Endodermal cell (in vitro differentiated cells): ENCODE measurements around the gene GBF1. TPM values are rescaled to one million over a fixed set of nuclear protein-coding genes. Genes with fewer than 3 reads are reported as not detected.

ENCODE experiments used
- DNase-seq: peaks from one replicate; pipeline ENCODE4 v3.0.0-alpha.2; 2017
- H3K27ac ChIP-seq: 2 replicates; pipeline ENCODE4 v1.5.1; 2013; ENCODE audit warnings: mild to moderate bottlenecking, low read depth, low read length, moderate library complexity
- H3K27me3 ChIP-seq: 2 replicates; pipeline ENCODE4 v1.6.1; 2013; ENCODE audit warnings: mild to moderate bottlenecking, low read length, moderate library complexity; ENCODE audit not compliant: insufficient read depth, control insufficient read depth, poor library complexity, severe bottlenecking
- H3K36me3 ChIP-seq: 2 replicates; pipeline ENCODE4 v1.7.0; 2013; ENCODE audit warnings: mild to moderate bottlenecking, low read length, moderate library complexity; ENCODE audit not compliant: control insufficient read depth, insufficient read depth
- H3K4me1 ChIP-seq: one replicate; pipeline ENCODE4 v1.7.0; 2013; ENCODE audit warnings: low read length; ENCODE audit not compliant: control insufficient read depth, insufficient read depth
- H3K4me3 ChIP-seq: 2 replicates; pipeline ENCODE4 v1.5.1; 2013; ENCODE audit warnings: mild to moderate bottlenecking, low read length, moderate library complexity
- H3K9ac ChIP-seq: 2 replicates; pipeline ENCODE4 v1.6.1; 2013; ENCODE audit warnings: mild to moderate bottlenecking, low read length, moderate library complexity; ENCODE audit not compliant: poor library complexity, severe bottlenecking; ENCODE audit errors: extremely low read depth
- H3K9me3 ChIP-seq: 2 replicates; pipeline ENCODE4 v1.6.1; 2013; ENCODE audit warnings: mild to moderate bottlenecking, low read length, moderate library complexity; ENCODE audit not compliant: control insufficient read depth
- H3K27ac Mint-ChIP-seq: 2 replicates; pipeline ENCODE4 v1.8.0; 2020; ENCODE audit warnings: mixed read lengths
- H3K27me3 Mint-ChIP-seq: 2 replicates; pipeline ENCODE4 v1.8.0; 2021; ENCODE audit warnings: mild to moderate bottlenecking, mixed read lengths; ENCODE audit not compliant: insufficient read depth
- H3K36me3 Mint-ChIP-seq: 2 replicates; pipeline ENCODE4 v1.8.0; 2020; ENCODE audit warnings: low read depth, mixed read lengths
- H3K4me1 Mint-ChIP-seq: 2 replicates; pipeline ENCODE4 v1.8.0; 2020; ENCODE audit warnings: mixed read lengths
- H3K4me3 Mint-ChIP-seq: 2 replicates; pipeline ENCODE4 v1.8.0; 2020; ENCODE audit warnings: mild to moderate bottlenecking, moderate library complexity, mixed read lengths
- H3K9me3 Mint-ChIP-seq: 2 replicates; pipeline ENCODE4 v1.8.0; 2020; ENCODE audit warnings: mild to moderate bottlenecking, mixed read lengths
- WGBS, 2 experiments: methylation state at CpG; one replicate each; pipeline versions ENCODE4 v1.1.5 to v1.1.7; 2013; ENCODE audit warnings: missing lambda C conversion rate in 2 of 2, mixed read lengths in 1 of 2; ENCODE audit not compliant: insufficient coverage in 1 of 2, insufficient read length in 1 of 2; 5-methylcytosine and 5-hydroxymethylcytosine counted together
- long read RNA-seq, 4 experiments: library from polyadenylated mRNA in 2 of 4; library from RNA in 1 of 4; library from capped mRNA in 1 of 4; stranded (forward) in 3 of 4; unstranded in 1 of 4; transcript quantifications; one replicate each; pipeline ENCODE4 v2.0.0, GENCODE V29; 2020 to 2021; ENCODE audit warnings: inconsistent platforms in 1 of 4
- polyA plus RNA-seq, 2 experiments: library from polyadenylated mRNA; stranded (reverse); fragments of 50-300 nt; gene quantifications; one replicate each; pipeline ENCODE4 v1.2.3, GENCODE V29; 2013
- total RNA-seq, 2 donors: library from RNA; stranded (reverse); fragmentation: NEBNext Ultra II Directional in 1 of 2; extraction: Animal tissue kit (Norgen Biotek cat#: 25700) in 1 of 2; gene quantifications; 2 replicates in 1 of 2; 3 replicates in 1 of 2; pipeline ENCODE4 v1.2.1, GENCODE V29; 2021
- TF ChIP-seq, protein P1 (sequence below): fragments of 200-600 bp; sonication (generic); conservative IDR thresholded peaks from 2 replicates; pipeline ENCODE4 v1.5.0; 2021; ENCODE audit warnings: antibody characterized with exemption, mild to moderate bottlenecking

The GBF1 gene, protein sequence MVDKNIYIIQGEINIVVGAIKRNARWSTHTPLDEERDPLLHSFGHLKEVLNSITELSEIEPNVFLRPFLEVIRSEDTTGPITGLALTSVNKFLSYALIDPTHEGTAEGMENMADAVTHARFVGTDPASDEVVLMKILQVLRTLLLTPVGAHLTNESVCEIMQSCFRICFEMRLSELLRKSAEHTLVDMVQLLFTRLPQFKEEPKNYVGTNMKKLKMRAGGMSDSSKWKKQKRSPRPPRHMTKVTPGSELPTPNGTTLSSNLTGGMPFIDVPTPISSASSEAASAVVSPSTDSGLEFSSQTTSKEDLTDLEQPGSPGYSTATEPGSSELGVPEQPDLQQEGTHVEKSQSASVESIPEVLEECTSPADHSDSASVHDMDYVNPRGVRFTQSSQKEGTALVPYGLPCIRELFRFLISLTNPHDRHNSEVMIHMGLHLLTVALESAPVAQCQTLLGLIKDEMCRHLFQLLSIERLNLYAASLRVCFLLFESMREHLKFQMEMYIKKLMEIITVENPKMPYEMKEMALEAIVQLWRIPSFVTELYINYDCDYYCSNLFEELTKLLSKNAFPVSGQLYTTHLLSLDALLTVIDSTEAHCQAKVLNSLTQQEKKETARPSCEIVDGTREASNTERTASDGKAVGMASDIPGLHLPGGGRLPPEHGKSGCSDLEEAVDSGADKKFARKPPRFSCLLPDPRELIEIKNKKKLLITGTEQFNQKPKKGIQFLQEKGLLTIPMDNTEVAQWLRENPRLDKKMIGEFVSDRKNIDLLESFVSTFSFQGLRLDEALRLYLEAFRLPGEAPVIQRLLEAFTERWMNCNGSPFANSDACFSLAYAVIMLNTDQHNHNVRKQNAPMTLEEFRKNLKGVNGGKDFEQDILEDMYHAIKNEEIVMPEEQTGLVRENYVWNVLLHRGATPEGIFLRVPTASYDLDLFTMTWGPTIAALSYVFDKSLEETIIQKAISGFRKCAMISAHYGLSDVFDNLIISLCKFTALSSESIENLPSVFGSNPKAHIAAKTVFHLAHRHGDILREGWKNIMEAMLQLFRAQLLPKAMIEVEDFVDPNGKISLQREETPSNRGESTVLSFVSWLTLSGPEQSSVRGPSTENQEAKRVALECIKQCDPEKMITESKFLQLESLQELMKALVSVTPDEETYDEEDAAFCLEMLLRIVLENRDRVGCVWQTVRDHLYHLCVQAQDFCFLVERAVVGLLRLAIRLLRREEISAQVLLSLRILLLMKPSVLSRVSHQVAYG (N-terminal part only)
- 10 to 100 TPM; 31.1 to 31.4 TPM for total RNA-seq
- 31.7 TPM for polyA plus RNA-seq (2013, experiment 1 of 2)
- 31.5 TPM for polyA plus RNA-seq (2013, experiment 2 of 2)
- long read RNA-seq, experiment 1, partial matches to known transcripts = 4 of 8 reads
- long read RNA-seq, experiment 1, other reads (novel, unspliced or antisense) = 4 of 8 reads
- long read RNA-seq, experiment 2, full-length matches to known transcripts = 6 of 46 reads
- long read RNA-seq, experiment 2, partial matches to known transcripts = 12 of 46 reads
- long read RNA-seq, experiment 2, other reads (novel, unspliced or antisense) = 28 of 46 reads
- long read RNA-seq, experiment 3, full-length matches to known transcripts = 1 of 60 reads
- long read RNA-seq, experiment 3, partial matches to known transcripts = 42 of 60 reads
- long read RNA-seq, experiment 3, other reads (novel, unspliced or antisense) = 17 of 60 reads
- long read RNA-seq, experiment 4, partial matches to known transcripts = 2 of 3 reads
- long read RNA-seq, experiment 4, other reads (novel, unspliced or antisense) = 1 of 3 reads

DNA sequence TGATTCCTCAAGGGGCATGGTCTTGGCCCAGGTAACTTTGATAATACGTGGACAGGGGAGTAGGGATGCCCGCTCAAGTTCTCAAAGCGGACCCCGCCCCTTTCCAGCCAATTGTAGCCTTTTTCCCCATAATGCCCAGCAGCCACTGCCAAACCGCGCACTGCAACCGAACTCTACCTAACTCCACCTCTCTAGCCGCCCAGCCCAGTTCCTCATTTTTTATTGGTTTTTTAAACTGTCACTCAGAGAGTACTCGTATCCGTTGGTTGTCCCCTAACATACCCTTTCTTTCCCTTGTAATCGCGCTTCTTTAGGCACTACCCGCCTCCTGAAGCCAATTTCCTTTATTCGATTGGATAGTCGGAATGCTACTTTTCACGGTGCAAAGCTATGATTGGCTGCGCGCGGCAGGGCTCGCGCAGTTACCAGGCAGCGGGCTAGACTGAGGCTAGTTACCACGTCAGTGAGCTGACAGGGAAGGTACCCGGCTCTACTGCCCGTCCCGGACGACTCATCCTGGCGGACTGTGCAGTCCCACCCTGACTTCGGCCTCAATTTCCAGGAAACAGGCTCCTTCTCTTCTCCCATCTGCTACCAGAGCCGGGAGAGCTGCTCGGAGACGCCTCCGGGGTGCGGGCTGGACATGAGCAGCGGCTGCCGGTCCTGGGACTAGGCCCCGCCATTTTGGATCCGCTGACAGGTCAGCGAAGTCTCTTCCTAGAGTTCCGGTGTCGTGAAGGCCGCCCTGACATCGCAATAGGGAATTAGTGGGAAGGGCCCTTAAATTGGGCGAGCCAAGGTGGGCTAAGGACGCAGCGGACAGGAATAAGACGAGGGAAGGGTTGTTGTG is at the start of gene GBF1:
Gene GBF1 (plus strand): TSS at position 451 of the 850 bp plus-strand sequence. CDS start 13,407 bp downstream, outside the sequence.
- Histone ChIP-seq H3K4me3 (peak within 1 kb of the TSS; percentile 100), H3K27me3 (peaks cover 32% of the 10 kb centered on the region), H3K36me3 (peaks cover 10% of the 10 kb centered on the region), H3K4me1 (peaks cover 5% of the 10 kb centered on the region), H3K9ac (peak within 1 kb of the TSS; percentile 91), H3K27ac (peak within 1 kb of the TSS; percentile 81), H3K9me3 (no peaks in the 10 kb centered on the region)
- Mint-ChIP-seq H3K4me3 (peak within 1 kb of the TSS; percentile 91), H3K27me3 (peaks cover 38% of the 10 kb centered on the region), H3K4me1 (peaks cover 33% of the 10 kb centered on the region), H3K9me3 (no peaks in the 10 kb centered on the region), H3K36me3 (peaks cover 1% of the 10 kb centered on the region), H3K27ac (peak within 1 kb of the TSS; percentile 95)
- peak; percentile 97 for DNase-seq
- TF ChIP-seq, protein P1, sequence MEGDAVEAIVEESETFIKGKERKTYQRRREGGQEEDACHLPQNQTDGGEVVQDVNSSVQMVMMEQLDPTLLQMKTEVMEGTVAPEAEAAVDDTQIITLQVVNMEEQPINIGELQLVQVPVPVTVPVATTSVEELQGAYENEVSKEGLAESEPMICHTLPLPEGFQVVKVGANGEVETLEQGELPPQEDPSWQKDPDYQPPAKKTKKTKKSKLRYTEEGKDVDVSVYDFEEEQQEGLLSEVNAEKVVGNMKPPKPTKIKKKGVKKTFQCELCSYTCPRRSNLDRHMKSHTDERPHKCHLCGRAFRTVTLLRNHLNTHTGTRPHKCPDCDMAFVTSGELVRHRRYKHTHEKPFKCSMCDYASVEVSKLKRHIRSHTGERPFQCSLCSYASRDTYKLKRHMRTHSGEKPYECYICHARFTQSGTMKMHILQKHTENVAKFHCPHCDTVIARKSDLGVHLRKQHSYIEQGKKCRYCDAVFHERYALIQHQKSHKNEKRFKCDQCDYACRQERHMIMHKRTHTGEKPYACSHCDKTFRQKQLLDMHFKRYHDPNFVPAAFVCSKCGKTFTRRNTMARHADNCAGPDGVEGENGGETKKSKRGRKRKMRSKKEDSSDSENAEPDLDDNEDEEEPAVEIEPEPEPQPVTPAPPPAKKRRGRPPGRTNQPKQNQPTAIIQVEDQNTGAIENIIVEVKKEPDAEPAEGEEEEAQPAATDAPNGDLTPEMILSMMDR = no peak
- 0% methylated on average over 35 to 47 of the region's 47 CpGs for WGBS, 2 experiments

DNA sequence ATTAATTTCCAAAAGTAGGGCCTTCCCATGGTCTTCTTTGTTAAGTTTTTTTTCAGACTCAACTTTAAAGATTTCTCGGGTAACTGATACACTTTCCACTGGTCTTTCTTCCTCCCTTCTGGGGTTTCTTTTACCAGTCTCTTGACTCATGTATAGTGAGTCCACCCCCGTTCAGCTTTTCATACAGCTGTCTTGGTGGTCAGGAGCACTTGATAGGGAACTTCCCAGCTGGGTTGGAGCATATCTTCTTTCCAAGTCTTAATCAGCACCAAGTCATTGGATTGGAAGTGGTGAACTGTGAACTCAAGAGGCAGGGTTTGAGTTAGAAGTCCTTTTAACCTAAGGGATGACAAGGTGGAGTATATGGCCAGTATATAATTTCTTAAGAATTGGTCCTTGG is 48.4 kb upstream of the GBF1 start:
- H3K36me3 ChIP-seq = no peaks in the 10 kb centered on the region
- WGBS, 2 experiments = 75 to 100% methylated on average over 1 to 2 of the region's 2 CpGs
- no peaks in the 10 kb centered on the region for H3K27me3 ChIP-seq
- Mint-ChIP-seq H3K27me3 (peaks cover 14% of the 10 kb centered on the region), H3K9me3 (peaks cover 39% of the 10 kb centered on the region), H3K4me3 (no peak overlapping the region), H3K36me3 (peaks cover 3% of the 10 kb centered on the region), H3K4me1 (no peaks in the 10 kb centered on the region), H3K27ac (no peak overlapping the region)
- H3K4me3 ChIP-seq = no peak overlapping the region
- no peak for DNase-seq
- H3K27ac ChIP-seq = no peak overlapping the region
- TF ChIP-seq, protein P1 = no peak
- peaks cover 12% of the 10 kb centered on the region for H3K9me3 ChIP-seq
- H3K4me1 ChIP-seq = no peaks in the 10 kb centered on the region
- H3K9ac ChIP-seq = no peak overlapping the region
